OCI-LY3 (cell line): ENCODE measurements around the gene SAMSN1.

Experiments used
- CTCF ChIP-seq: fragments of 200-600, 300-600 bp; sonication (generic); IDR thresholded peaks from 2 replicates; pipeline ENCODE4 v1.5.1; 2014; ENCODE audit warnings: antibody characterized with exemption, low read length, low read depth
- EZH2phosphoT487 ChIP-seq: fragments of 200-600 bp; shearing (Covaris generic); IDR thresholded peaks from 2 replicates; pipeline ENCODE4 v1.6.1; 2018; ENCODE audit warnings: antibody characterized with exemption, mixed run types, low read depth

DNA sequence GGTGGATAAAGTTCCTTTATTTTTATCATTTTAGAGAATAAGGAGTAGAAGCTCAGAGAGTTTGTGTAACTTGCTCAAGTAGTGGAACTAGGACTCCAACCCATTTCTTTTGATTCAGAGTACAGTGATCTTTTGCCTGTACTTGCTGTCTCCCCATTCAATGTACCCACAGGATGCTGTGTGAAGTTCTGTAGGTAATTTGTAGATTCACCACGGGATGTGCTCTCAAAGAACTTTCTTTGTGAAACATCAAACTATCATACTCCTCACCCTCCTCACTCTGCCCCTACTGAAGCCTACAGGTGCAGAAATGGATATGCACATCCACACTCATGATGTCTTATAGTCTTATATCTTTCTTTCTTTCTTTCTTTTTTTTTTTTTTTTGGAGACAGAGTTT is 97.3 kb downstream of the SAMSN1 start:
- TF ChIP-seq CTCF = no peak
- no peak for TF ChIP-seq EZH2phosphoT487
